Esophagus muscularis mucosa (tissue), 4 donors: Measurements from ENCODE around the gene SHISA6.

Experiments
- CTCF ChIP-seq, 3 experiments: fragments of 200-600 bp in 2 of 3; fragments of 450-650 bp in 1 of 3; sonication (generic) in 2 of 3; IDR thresholded peaks; one replicate each; pipeline ENCODE4 v1.5.1; 2017 to 2019; ENCODE audit warnings: antibody characterized with exemption in 3 of 3, mild to moderate bottlenecking in 2 of 3, moderate library complexity in 1 of 3
- EP300 ChIP-seq: sonication (generic); formaldehyde crosslinking; IDR thresholded peaks from one replicate; pipeline ENCODE4 v1.6.1; 2017; ENCODE audit warnings: antibody characterized with exemption
- POLR2A ChIP-seq: fragments of 450-650 bp; IDR thresholded peaks from one replicate; pipeline ENCODE4 v1.6.1; 2017; ENCODE audit warnings: antibody characterized with exemption, moderate library complexity, mild to moderate bottlenecking, low read depth
- POLR2AphosphoS5 ChIP-seq, 2 donors: sonication (generic); formaldehyde crosslinking; IDR thresholded peaks; one replicate each; pipeline ENCODE4 v1.6.1; 2017; ENCODE audit warnings: antibody characterized with exemption in 2 of 2

- no peak for TF ChIP-seq POLR2A
- no peak for TF ChIP-seq POLR2AphosphoS5 (IDR thresholded peaks at IDR 0.05)
- no peak for TF ChIP-seq CTCF (IDR thresholded peaks at IDR 0.05)
- no peak for TF ChIP-seq EP300
These were observed 125.3 kb downstream of the SHISA6 start for GRCh38 chr17:11366272-11366850.
